ENCODE results near the gene GRIN3B.
A peak's percentile ranks its signal among the peaks of the same experiment; 100 is the strongest.

The GRIN3B gene

GRCh38 chr19:994516-994915 is 5.7 kb upstream of the GRIN3B start:
- Mint-ChIP-seq H3K27me3 (peaks cover 13% of the 10 kb centered on the region), H3K4me3 (no peak overlapping the region), H3K36me3 (peaks cover 3% of the 10 kb centered on the region), H3K27ac (no peak overlapping the region), H3K9me3 (no peaks in the 10 kb centered on the region), H3K4me1 (peaks cover 14% of the 10 kb centered on the region)

GRCh38 chr19:995051-995827 is 5.0 kb upstream of the GRIN3B start:
- H3K36me3 Mint-ChIP-seq = peaks cover 3% of the 10 kb centered on the region
- H3K4me1 Mint-ChIP-seq = peaks cover 14% of the 10 kb centered on the region
- no peak overlapping the region for H3K27ac Mint-ChIP-seq
- H3K9me3 Mint-ChIP-seq = no peaks in the 10 kb centered on the region
- no peak overlapping the region for H3K4me3 Mint-ChIP-seq
- H3K27me3 Mint-ChIP-seq = peaks cover 13% of the 10 kb centered on the region

GRCh38 chr19:996051-996838 is 4.0 kb upstream of the GRIN3B start:
- H3K27me3 Mint-ChIP-seq = peaks cover 15% of the 10 kb centered on the region

GRCh38 chr19:998064-998463 is 2.2 kb upstream of the GRIN3B start:
- Mint-ChIP-seq H3K4me3 (no peak overlapping the region), H3K36me3 (no peaks in the 10 kb centered on the region), H3K4me1 (peaks cover 14% of the 10 kb centered on the region), H3K27me3 (peaks cover 18% of the 10 kb centered on the region), H3K9me3 (no peaks in the 10 kb centered on the region), H3K27ac (no peak overlapping the region)

More at GRCh38 chr19:996051-996838, 4.0 kb upstream of the GRIN3B start:
- Mint-ChIP-seq H3K4me1 (peaks cover 14% of the 10 kb centered on the region), H3K9me3 (no peaks in the 10 kb centered on the region), H3K27ac (no peak overlapping the region), H3K36me3 (peaks cover 3% of the 10 kb centered on the region), H3K4me3 (peak overlapping the region; percentile 55)

GRCh38 chr19:999379-999719 is 870 bp upstream of the GRIN3B start:
- Mint-ChIP-seq H3K9me3 (no peaks in the 10 kb centered on the region), H3K4me3 (peak overlapping the region; percentile 47), H3K36me3 (no peaks in the 10 kb centered on the region), H3K27me3 (peaks cover 18% of the 10 kb centered on the region), H3K4me1 (peaks cover 14% of the 10 kb centered on the region), H3K27ac (peak overlapping the region; percentile 41)

- Mint-ChIP-seq H3K27ac (no peak overlapping the region), H3K4me1 (peaks cover 14% of the 10 kb centered on the region), H3K9me3 (no peaks in the 10 kb centered on the region), H3K36me3 (no peaks in the 10 kb centered on the region), H3K27me3 (peaks cover 18% of the 10 kb centered on the region), H3K4me3 (peak overlapping the region; percentile 15)
Measured at GRCh38 chr19:1000591-1001537, 645 bp downstream of the GRIN3B start.

- Mint-ChIP-seq H3K4me3 (no peak overlapping the region), H3K27ac (no peak overlapping the region), H3K4me1 (peaks cover 8% of the 10 kb centered on the region), H3K36me3 (no peaks in the 10 kb centered on the region), H3K27me3 (peaks cover 18% of the 10 kb centered on the region), H3K9me3 (no peaks in the 10 kb centered on the region)
Measured at GRCh38 chr19:1001538-1002166, 1.4 kb downstream of the GRIN3B start.

- Mint-ChIP-seq H3K4me1 (peaks cover 4% of the 10 kb centered on the region), H3K36me3 (no peaks in the 10 kb centered on the region), H3K27ac (peak overlapping the region; percentile 9), H3K9me3 (no peaks in the 10 kb centered on the region), H3K4me3 (no peak overlapping the region), H3K27me3 (peaks cover 18% of the 10 kb centered on the region)
Measured at GRCh38 chr19:1002600-1002999, 2.4 kb downstream of the GRIN3B start.

GRCh38 chr19:1003283-1003682 is 3.1 kb downstream of the GRIN3B start:
- H3K36me3 Mint-ChIP-seq = no peaks in the 10 kb centered on the region
- no peak overlapping the region for H3K4me3 Mint-ChIP-seq
- no peaks in the 10 kb centered on the region for H3K4me1 Mint-ChIP-seq
- no peaks in the 10 kb centered on the region for H3K9me3 Mint-ChIP-seq
- no peak overlapping the region for H3K27ac Mint-ChIP-seq
- H3K27me3 Mint-ChIP-seq = peaks cover 13% of the 10 kb centered on the region

GRCh38 chr19:1004204-1004802 is 4.1 kb downstream of the GRIN3B start:
- no peaks in the 10 kb centered on the region for H3K4me1 Mint-ChIP-seq
- no peaks in the 10 kb centered on the region for H3K36me3 Mint-ChIP-seq
- H3K4me3 Mint-ChIP-seq = no peak overlapping the region
- H3K27ac Mint-ChIP-seq = no peak overlapping the region
- H3K9me3 Mint-ChIP-seq = no peaks in the 10 kb centered on the region
- H3K27me3 Mint-ChIP-seq = peaks cover 7% of the 10 kb centered on the region

- no peak overlapping the region for H3K4me3 Mint-ChIP-seq
Measured at GRCh38 chr19:1004803-1005664, 4.8 kb downstream of the GRIN3B start.

GRCh38 chr19:1006711-1007398 is 6.6 kb downstream of the GRIN3B start:
- H3K27ac Mint-ChIP-seq = no peak overlapping the region
- H3K36me3 Mint-ChIP-seq = no peaks in the 10 kb centered on the region
- no peaks in the 10 kb centered on the region for H3K9me3 Mint-ChIP-seq
- peaks cover 3% of the 10 kb centered on the region for H3K27me3 Mint-ChIP-seq
- H3K4me1 Mint-ChIP-seq = no peaks in the 10 kb centered on the region
- no peak overlapping the region for H3K4me3 Mint-ChIP-seq

More at GRCh38 chr19:1004803-1005664, 4.8 kb downstream of the GRIN3B start:
- Mint-ChIP-seq H3K27me3 (peaks cover 5% of the 10 kb centered on the region), H3K9me3 (no peaks in the 10 kb centered on the region), H3K4me1 (no peaks in the 10 kb centered on the region), H3K36me3 (no peaks in the 10 kb centered on the region), H3K27ac (no peak overlapping the region)

GRCh38 chr19:1007399-1008251 is 7.4 kb downstream of the GRIN3B start:
- Mint-ChIP-seq H3K27me3 (peaks cover 1% of the 10 kb centered on the region), H3K4me1 (no peaks in the 10 kb centered on the region), H3K9me3 (no peaks in the 10 kb centered on the region)

More at GRCh38 chr19:1007399-1008251, 7.4 kb downstream of the GRIN3B start:
- Mint-ChIP-seq H3K27ac (no peak overlapping the region), H3K36me3 (no peaks in the 10 kb centered on the region), H3K4me3 (no peak overlapping the region)
